WTC11 (cell line): Measurements from ENCODE around the gene TJAP1. TPM values are rescaled to one million over a fixed set of nuclear protein-coding genes. Genes with fewer than 3 reads are reported as not detected.

Experiments used
- ATAC-seq: fragments of 200-7000 bp; cut with Tn5 transposase; 2 replicates; pipeline ENCODE4 v1.10.0; 2021; ENCODE audit warnings: mild to moderate bottlenecking, moderate library complexity
- CTCF ChIA-PET: fragments of 300-600 bp; sonication (Branson Sonifier 250); formaldehyde crosslinking; loops from one replicate; lab custom pipeline; 2021; ENCODE audit warnings: antibody characterized with exemption; lab: Charles Lee
- POLR2A ChIA-PET: fragments of 350-600 bp; sonication (Branson Sonifier 250); formaldehyde crosslinking; loops from one replicate; lab custom pipeline; 2021; ENCODE audit warnings: antibody characterized with exemption; lab: Charles Lee
- DNase-seq: peaks from one replicate; pipeline ENCODE4 v3.0.0; 2021; ENCODE audit warnings: low spot score
- H3K27ac Mint-ChIP-seq: 2 replicates; pipeline ENCODE4 v1.8.0; 2021; ENCODE audit warnings: mixed read lengths
- H3K27me3 Mint-ChIP-seq: 2 replicates; pipeline ENCODE4 v1.8.0; 2021; ENCODE audit warnings: low read depth, mild to moderate bottlenecking, moderate library complexity, mixed read lengths
- H3K36me3 Mint-ChIP-seq: 2 replicates; pipeline ENCODE4 v1.8.0; 2021; ENCODE audit warnings: mixed read lengths
- H3K4me1 Mint-ChIP-seq: 2 replicates; pipeline ENCODE4 v1.8.0; 2022; ENCODE audit warnings: mixed read lengths
- H3K4me3 Mint-ChIP-seq: 2 replicates; pipeline ENCODE4 v1.8.0; 2021; ENCODE audit warnings: mild to moderate bottlenecking, moderate library complexity, mixed read lengths
- H3K9me3 Mint-ChIP-seq: 2 replicates; pipeline ENCODE4 v1.8.0; 2021; ENCODE audit warnings: mixed read lengths
- E2F5 ChIP-seq: sonication (generic); formaldehyde crosslinking; IDR thresholded peaks from 2 replicates; pipeline ENCODE4 v1.8.1; 2022; ENCODE audit warnings: mild to moderate bottlenecking, moderate library complexity, missing genetic modification reagents
- IRF2 ChIP-seq: sonication (generic); formaldehyde crosslinking; IDR thresholded peaks from 2 replicates; pipeline ENCODE4 v1.8.0; 2022; ENCODE audit warnings: low read depth, missing genetic modification reagents, borderline replicate concordance
- NFATC4 ChIP-seq: fragments of 250-450 bp; sonication (Bioruptor Pico); IDR thresholded peaks from 2 replicates; pipeline ENCODE4 v1.9.0; 2021; ENCODE audit warnings: mild to moderate bottlenecking
- NR2C2 ChIP-seq: sonication (generic); formaldehyde crosslinking; IDR thresholded peaks from 2 replicates; pipeline ENCODE4 v1.8.0; 2022; ENCODE audit warnings: mild to moderate bottlenecking, missing genetic modification reagents
- SOX15 ChIP-seq: fragments of 250-450 bp; sonication (Bioruptor Pico); IDR thresholded peaks from 2 replicates; pipeline ENCODE4 v1.9.0; 2021; ENCODE audit warnings: mild to moderate bottlenecking
- SP1 ChIP-seq: sonication (generic); formaldehyde crosslinking; conservative IDR thresholded peaks from 2 replicates; pipeline ENCODE4 v1.8.1; 2022; ENCODE audit warnings: missing genetic modification reagents
- TCF7 ChIP-seq: sonication (generic); formaldehyde crosslinking; IDR thresholded peaks from 2 replicates; pipeline ENCODE4 v1.8.0; 2022; ENCODE audit warnings: mild to moderate bottlenecking, low read depth, missing genetic modification reagents, moderate library complexity
- ZNF138 ChIP-seq: sonication (generic); formaldehyde crosslinking; conservative IDR thresholded peaks from 2 replicates; pipeline ENCODE4 v1.8.1; 2022; ENCODE audit warnings: mild to moderate bottlenecking, moderate library complexity, missing genetic modification reagents
- ZNF281 ChIP-seq: sonication (generic); formaldehyde crosslinking; IDR thresholded peaks from 2 replicates; pipeline ENCODE4 v1.8.0; 2023; ENCODE audit warnings: mild to moderate bottlenecking, missing genetic modification reagents
- ZNF317 ChIP-seq: sonication (generic); formaldehyde crosslinking; IDR thresholded peaks from 2 replicates; pipeline ENCODE4 v1.8.1; 2023; ENCODE audit warnings: low read depth, mild to moderate bottlenecking, moderate library complexity, missing genetic modification reagents, borderline replicate concordance
- microRNA-seq: library from miRNA; unstranded; fragments of <30 nt; microRNA quantifications from one replicate; pipeline ENCODE4 v1.2.0, GENCODE V29; 2022; ENCODE audit warnings: borderline number of aligned reads
- total RNA-seq: library from RNA; stranded (reverse); gene quantifications from 3 replicates; pipeline ENCODE4 v1.2.3, GENCODE V29; 2021

TJAP1 gene
- total RNA-seq, 1 experiment from 2014 or later = 40.4 TPM

GRCh38 chr6:43541774-43542471 is 64.6 kb downstream of the TJAP1 start:
- ATAC-seq (no peak), DNase-seq (no peak)
- Mint-ChIP-seq H3K4me3 (no peak overlapping the region), H3K9me3 (no peaks in the 10 kb centered on the region), H3K27ac (no peak overlapping the region), H3K4me1 (no peaks in the 10 kb centered on the region), H3K36me3 (peaks cover 71% of the 10 kb centered on the region), H3K27me3 (no peaks in the 10 kb centered on the region)
- ChIA-PET POLR2A (no interaction called here), CTCF (no interaction called here)
- TF ChIP-seq SP1 (no peak), NR2C2 (CRISPR knock-in tag) (no peak), ZNF138 (CRISPR knock-in tag) (no peak), ZNF281 (CRISPR knock-in tag) (no peak)

GRCh38 chr6:43544461-43544860 is 67.1 kb downstream of the TJAP1 start:
- TF ChIP-seq E2F5 (CRISPR knock-in tag) (no peak), SOX15 (no peak), IRF2 (CRISPR knock-in tag) (no peak)
- no peak overlapping the region for H3K4me3 Mint-ChIP-seq
- ATAC-seq (no peak), DNase-seq (no peak)
- no peaks in the 10 kb centered on the region for H3K27me3 Mint-ChIP-seq
- H3K4me1 Mint-ChIP-seq = no peaks in the 10 kb centered on the region
- H3K9me3 Mint-ChIP-seq = no peaks in the 10 kb centered on the region
- H3K36me3 Mint-ChIP-seq = peaks cover 66% of the 10 kb centered on the region
- ChIA-PET POLR2A (no interaction called here), CTCF (no interaction called here)
- no peak overlapping the region for H3K27ac Mint-ChIP-seq

- DNase-seq = no peak
- Mint-ChIP-seq H3K9me3 (no peaks in the 10 kb centered on the region), H3K36me3 (peaks cover 74% of the 10 kb centered on the region), H3K4me3 (no peak overlapping the region), H3K27ac (no peak overlapping the region), H3K27me3 (no peaks in the 10 kb centered on the region), H3K4me1 (no peaks in the 10 kb centered on the region)
- no peak for ATAC-seq
- ChIA-PET CTCF (no interaction called here), POLR2A (no interaction called here)
- no peak for TF ChIP-seq TCF7 (CRISPR knock-in tag)
- no peak for TF ChIP-seq NFATC4 (CRISPR knock-in tag)
- TF ChIP-seq ZNF317 (CRISPR knock-in tag) = no peak
Measured at GRCh38 chr6:43547222-43547621, 69.9 kb downstream of the TJAP1 start.

Small RNA genes lying within 50 kb of the gene (microRNA-seq; reads per million reads assigned to microRNA genes)
- 1.0 reads per million for gene MIR6780B

Other genes starting within 250 kb of the TJAP1 start
- gene DNPH1, start 248.1 kb upstream of the TJAP1 start, total RNA-seq = 48.4 to 56.4 TPM (median 55.4 TPM) in 3 replicates
- 0.66 to 0.78 TPM (median 0.68 TPM) in 3 replicates for gene TTBK1, start 234.1 kb upstream of the TJAP1 start, total RNA-seq
- not detected in 3 replicates for gene SLC22A7, start 179.3 kb upstream of the TJAP1 start, total RNA-seq
- gene CRIP3, start 168.7 kb upstream of the TJAP1 start, total RNA-seq = 44.7 to 48.9 TPM (median 45.6 TPM) in 3 replicates
- 19.0 to 24.3 TPM (median 19.7 TPM) in 3 replicates for gene ZNF318, start 107.9 kb upstream of the TJAP1 start, total RNA-seq
- 23.8 to 26.6 TPM (median 25.5 TPM) in 3 replicates for gene ABCC10, start 50.0 kb upstream of the TJAP1 start, total RNA-seq
- 0.18 to 0.81 TPM (median 0.37 TPM) in 3 replicates for gene DLK2, start 22.0 kb upstream of the TJAP1 start, total RNA-seq
- gene LRRC73, start 32.8 kb downstream of the TJAP1 start, total RNA-seq = 0.73 to 1.4 TPM (median 0.76 TPM) in 3 replicates
- 79.1 to 82.4 TPM (median 81.3 TPM) in 3 replicates for gene YIPF3, start 39.4 kb downstream of the TJAP1 start, total RNA-seq
- 32.8 to 46.6 TPM (median 34.2 TPM) in 3 replicates for gene POLR1C, start 39.5 kb downstream of the TJAP1 start, total RNA-seq
- gene XPO5, start 98.5 kb downstream of the TJAP1 start, total RNA-seq = 84.9 to 97.8 TPM (median 86.0 TPM) in 3 replicates
- gene POLH, start 98.6 kb downstream of the TJAP1 start, total RNA-seq = 17.5 to 28.0 TPM (median 20.6 TPM) in 3 replicates
- gene GTPBP2, start 151.7 kb downstream of the TJAP1 start, total RNA-seq = 61.1 to 76.4 TPM (median 63.4 TPM) in 3 replicates
- gene MAD2L1BP, start 158.3 kb downstream of the TJAP1 start, total RNA-seq = 28.6 to 31.6 TPM (median 30.1 TPM) in 3 replicates
- 0.16 to 0.35 TPM (median 0.32 TPM) in 3 replicates for gene RSPH9, start 167.5 kb downstream of the TJAP1 start, total RNA-seq
- gene MRPS18A, start 210.2 kb downstream of the TJAP1 start, total RNA-seq = 58.6 to 61.6 TPM (median 59.1 TPM) in 3 replicates